Type B pancreatic cell (in vitro differentiated cells): Measurements from ENCODE around the gene GPR107. TPM values are rescaled to one million over a fixed set of nuclear protein-coding genes. Genes with fewer than 3 reads are reported as not detected.

Experiments
- DNase-seq: peaks from one replicate; pipeline ENCODE4 v3.0.0; 2021; ENCODE audit warnings: mixed read lengths; ENCODE audit not compliant: unreplicated experiment; ENCODE audit errors: extremely low spot score
- H3K27ac Mint-ChIP-seq: 2 replicates; pipeline ENCODE4 v1.8.0; 2021; ENCODE audit warnings: mild to moderate bottlenecking, mixed read lengths
- H3K27me3 Mint-ChIP-seq: 2 replicates; pipeline ENCODE4 v1.8.0; 2021; ENCODE audit warnings: mixed read lengths
- H3K36me3 Mint-ChIP-seq: 2 replicates; pipeline ENCODE4 v1.8.0; 2021; ENCODE audit warnings: mixed read lengths
- H3K4me1 Mint-ChIP-seq: one replicate; pipeline ENCODE4 v1.8.0; 2021; ENCODE audit warnings: mixed read lengths; ENCODE audit not compliant: unreplicated experiment
- H3K4me3 Mint-ChIP-seq: 2 replicates; pipeline ENCODE4 v1.8.0; 2021; ENCODE audit warnings: mild to moderate bottlenecking, mixed read lengths
- H3K9me3 Mint-ChIP-seq: 2 replicates; pipeline ENCODE4 v1.8.0; 2021; ENCODE audit warnings: mixed read lengths
- total RNA-seq: library from RNA; stranded (reverse); gene quantifications from 2 replicates; pipeline ENCODE4 v1.2.1, GENCODE V29; 2021; ENCODE audit warnings: low replicate concordance
- TF ChIP-seq, protein P1 (sequence below): fragments of 200-600 bp; sonication (generic); conservative IDR thresholded peaks from 2 replicates; pipeline ENCODE4 v1.5.0; 2021; ENCODE audit warnings: antibody characterized with exemption, mild to moderate bottlenecking

GPR107 gene
- total RNA-seq, 1 donor from 2014 or later = 43.6 TPM

DNA sequence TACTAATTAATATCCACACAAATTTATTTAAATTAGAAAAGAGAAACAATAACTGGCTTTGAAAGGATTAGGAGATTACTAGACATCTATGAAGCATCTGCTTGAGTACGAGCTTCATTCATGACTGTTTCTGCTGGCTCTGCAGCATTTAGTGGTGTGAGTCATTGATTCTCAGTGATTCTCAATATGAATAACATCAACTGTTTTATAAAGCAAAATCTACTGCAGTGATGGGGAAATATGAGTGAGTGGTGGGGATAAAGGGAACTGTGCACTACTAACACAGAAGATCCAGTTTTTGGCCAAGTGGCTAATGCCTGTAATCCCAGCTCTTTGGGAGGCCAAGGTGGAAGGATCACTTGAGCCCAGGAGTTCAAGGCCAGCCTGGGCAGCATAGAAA, 19.1 kb upstream of the GPR107 start:
- TF ChIP-seq, protein P1, sequence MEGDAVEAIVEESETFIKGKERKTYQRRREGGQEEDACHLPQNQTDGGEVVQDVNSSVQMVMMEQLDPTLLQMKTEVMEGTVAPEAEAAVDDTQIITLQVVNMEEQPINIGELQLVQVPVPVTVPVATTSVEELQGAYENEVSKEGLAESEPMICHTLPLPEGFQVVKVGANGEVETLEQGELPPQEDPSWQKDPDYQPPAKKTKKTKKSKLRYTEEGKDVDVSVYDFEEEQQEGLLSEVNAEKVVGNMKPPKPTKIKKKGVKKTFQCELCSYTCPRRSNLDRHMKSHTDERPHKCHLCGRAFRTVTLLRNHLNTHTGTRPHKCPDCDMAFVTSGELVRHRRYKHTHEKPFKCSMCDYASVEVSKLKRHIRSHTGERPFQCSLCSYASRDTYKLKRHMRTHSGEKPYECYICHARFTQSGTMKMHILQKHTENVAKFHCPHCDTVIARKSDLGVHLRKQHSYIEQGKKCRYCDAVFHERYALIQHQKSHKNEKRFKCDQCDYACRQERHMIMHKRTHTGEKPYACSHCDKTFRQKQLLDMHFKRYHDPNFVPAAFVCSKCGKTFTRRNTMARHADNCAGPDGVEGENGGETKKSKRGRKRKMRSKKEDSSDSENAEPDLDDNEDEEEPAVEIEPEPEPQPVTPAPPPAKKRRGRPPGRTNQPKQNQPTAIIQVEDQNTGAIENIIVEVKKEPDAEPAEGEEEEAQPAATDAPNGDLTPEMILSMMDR = no peak
- peaks cover 4% of the 10 kb centered on the region for H3K36me3 Mint-ChIP-seq
- H3K27me3 Mint-ChIP-seq = no peaks in the 10 kb centered on the region
- no peak overlapping the region for H3K4me3 Mint-ChIP-seq
- DNase-seq = no peak
- H3K27ac Mint-ChIP-seq = no peak overlapping the region
- H3K9me3 Mint-ChIP-seq = no peaks in the 10 kb centered on the region
- peaks cover 14% of the 10 kb centered on the region for H3K4me1 Mint-ChIP-seq

DNA sequence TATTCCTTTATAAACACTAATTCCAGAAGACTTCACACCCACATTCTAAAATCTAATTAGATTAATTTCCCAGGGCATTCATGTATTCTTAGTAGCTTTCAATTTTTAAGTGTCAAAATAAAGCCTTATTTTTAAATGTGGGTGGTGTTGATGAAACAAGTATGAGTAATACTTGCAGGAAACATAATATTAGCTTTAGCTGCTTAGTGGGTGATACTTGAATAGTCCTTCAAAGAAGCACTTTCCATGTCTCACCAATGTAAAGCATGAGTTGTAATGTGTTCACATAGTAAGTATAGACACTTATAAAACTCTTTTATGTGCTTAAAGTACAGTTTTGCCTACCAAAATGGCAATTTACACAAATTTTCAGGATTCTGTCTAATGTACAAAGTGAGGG, 17.6 kb upstream of the GPR107 start:
- Mint-ChIP-seq H3K27ac (peak overlapping the region; percentile 27), H3K27me3 (no peaks in the 10 kb centered on the region), H3K4me1 (peaks cover 23% of the 10 kb centered on the region), H3K36me3 (peaks cover 4% of the 10 kb centered on the region), H3K9me3 (no peaks in the 10 kb centered on the region), H3K4me3 (no peak overlapping the region)
- no peak for DNase-seq
- TF ChIP-seq, protein P1 = no peak

DNA sequence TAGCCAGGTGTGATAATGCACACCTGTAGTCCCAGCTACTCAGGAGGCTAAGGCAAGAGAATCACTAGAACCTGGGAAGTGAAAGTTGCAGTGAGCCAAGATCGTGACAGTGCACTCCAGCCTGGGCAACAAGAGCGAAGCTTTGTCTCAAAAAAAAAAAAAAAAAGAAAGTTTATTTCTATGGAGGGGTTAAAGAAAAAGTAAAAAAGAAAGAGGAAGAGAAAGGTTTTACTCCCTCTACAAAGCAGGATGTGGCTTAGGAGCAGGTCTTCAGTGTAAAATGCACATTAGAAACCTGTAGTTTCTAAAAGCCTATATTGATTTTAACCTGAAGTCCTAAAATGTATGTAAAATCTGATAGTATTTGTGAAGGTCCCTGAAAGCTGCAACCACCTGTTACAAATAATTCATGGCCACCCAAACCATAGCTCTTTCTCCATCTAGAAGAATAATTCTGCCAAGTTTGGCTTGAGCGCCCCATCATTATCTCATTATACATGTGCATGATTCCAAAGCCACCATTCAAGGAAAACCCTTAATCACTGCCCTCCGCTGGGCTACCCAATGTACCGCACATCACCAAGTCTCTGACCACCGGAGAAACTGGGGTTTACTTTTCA, 14.1 kb upstream of the GPR107 start:
- TF ChIP-seq, protein P1 = peak; percentile 47
- peaks cover 38% of the 10 kb centered on the region for H3K4me1 Mint-ChIP-seq
- peaks cover 5% of the 10 kb centered on the region for H3K27me3 Mint-ChIP-seq
- no peak for DNase-seq
- no peaks in the 10 kb centered on the region for H3K9me3 Mint-ChIP-seq
- H3K36me3 Mint-ChIP-seq = peaks cover under 1% of the 10 kb centered on the region
- peak overlapping the region; percentile 53 for H3K27ac Mint-ChIP-seq
- no peak overlapping the region for H3K4me3 Mint-ChIP-seq

GRCh38 chr9:130040984-130041647, 12.6 kb upstream of the GPR107 start:
- Mint-ChIP-seq H3K4me3 (peak overlapping the region; percentile 96), H3K27me3 (peaks cover 5% of the 10 kb centered on the region), H3K27ac (peak overlapping the region; percentile 15), H3K9me3 (no peaks in the 10 kb centered on the region), H3K36me3 (no peaks in the 10 kb centered on the region), H3K4me1 (peaks cover 46% of the 10 kb centered on the region)
- DNase-seq = no peak
- TF ChIP-seq, protein P1 = no peak

DNA sequence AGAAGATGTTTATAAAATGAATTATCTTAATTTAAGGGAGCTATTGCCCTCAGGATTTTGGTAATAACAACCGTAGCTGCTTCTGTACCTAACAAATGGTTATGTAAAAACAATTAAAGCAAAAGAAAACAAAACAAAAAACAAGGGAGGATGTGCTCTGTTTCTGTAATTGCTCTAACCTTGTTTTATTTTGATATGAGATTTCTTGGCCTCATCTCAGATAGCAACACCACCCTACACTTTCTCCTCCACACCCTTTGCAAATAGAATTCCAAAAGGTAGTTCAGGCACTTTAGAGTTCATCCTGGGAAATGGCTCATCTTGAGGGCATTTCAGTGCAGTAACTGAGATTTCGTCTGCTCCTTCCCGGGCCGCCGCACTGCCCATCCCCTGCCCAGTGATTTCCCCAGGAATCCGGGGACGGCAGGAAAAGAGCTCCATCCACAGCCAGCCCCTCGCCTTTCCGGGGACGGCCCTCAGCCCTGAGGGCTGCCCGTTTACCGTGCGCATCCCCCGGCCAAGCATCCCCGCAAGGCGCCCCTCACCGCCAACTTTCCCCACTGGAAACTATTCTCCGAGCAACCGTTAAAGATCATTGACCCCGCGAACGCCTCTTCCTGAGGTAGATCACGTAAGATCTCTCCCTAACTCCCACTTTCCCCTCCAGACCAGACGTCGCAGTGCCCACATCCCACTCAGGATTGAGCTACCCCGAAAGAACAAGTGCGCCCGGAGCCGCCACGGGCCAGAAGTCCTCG, 11.9 kb upstream of the GPR107 start:
- no peaks in the 10 kb centered on the region for H3K36me3 Mint-ChIP-seq
- no peaks in the 10 kb centered on the region for H3K9me3 Mint-ChIP-seq
- no peak for DNase-seq
- H3K27me3 Mint-ChIP-seq = peaks cover 5% of the 10 kb centered on the region
- TF ChIP-seq, protein P1 = no peak
- peak overlapping the region; percentile 96 for H3K4me3 Mint-ChIP-seq
- H3K4me1 Mint-ChIP-seq = peaks cover 44% of the 10 kb centered on the region
- peak overlapping the region; percentile 93 for H3K27ac Mint-ChIP-seq
